Lower leg skin (tissue), 3 donors: ENCODE results near the gene ODAD2.

Experiments used
- POLR2A ChIP-seq, 2 donors: fragments of 450-650 bp; IDR thresholded peaks; one replicate each; pipeline ENCODE4 v1.6.1; 2016 to 2017; ENCODE audit warnings: antibody characterized with exemption in 2 of 2, mild to moderate bottlenecking in 1 of 2, moderate library complexity in 1 of 2
- TF ChIP-seq, protein P1 (sequence below), 3 donors: fragments of 450-650 bp; IDR thresholded peaks; one replicate each; pipeline ENCODE4 v1.5.1; 2016; ENCODE audit warnings: antibody characterized with exemption in 3 of 3, mild to moderate bottlenecking in 3 of 3, moderate library complexity in 2 of 3

DNA sequence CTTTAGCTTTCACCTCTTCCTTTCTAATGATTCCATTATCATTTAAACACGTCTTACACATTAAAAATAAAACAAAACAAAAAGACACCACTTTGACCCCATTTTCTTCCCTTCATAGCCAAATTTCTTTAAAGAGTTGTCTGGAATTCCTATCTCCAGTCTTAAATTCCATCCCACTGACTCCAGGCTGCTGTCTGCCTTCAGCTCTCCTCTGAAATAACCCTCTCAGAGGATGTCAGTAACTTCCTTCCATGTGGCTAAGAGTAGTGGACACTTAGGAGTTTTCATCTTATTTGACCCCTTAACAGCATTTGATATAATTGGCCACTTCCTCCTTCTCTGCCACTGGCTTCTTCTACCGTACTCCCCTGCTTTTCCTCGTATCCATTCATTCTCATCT lies 183.6 kb downstream of the ODAD2 start:
- TF ChIP-seq, protein P1, sequence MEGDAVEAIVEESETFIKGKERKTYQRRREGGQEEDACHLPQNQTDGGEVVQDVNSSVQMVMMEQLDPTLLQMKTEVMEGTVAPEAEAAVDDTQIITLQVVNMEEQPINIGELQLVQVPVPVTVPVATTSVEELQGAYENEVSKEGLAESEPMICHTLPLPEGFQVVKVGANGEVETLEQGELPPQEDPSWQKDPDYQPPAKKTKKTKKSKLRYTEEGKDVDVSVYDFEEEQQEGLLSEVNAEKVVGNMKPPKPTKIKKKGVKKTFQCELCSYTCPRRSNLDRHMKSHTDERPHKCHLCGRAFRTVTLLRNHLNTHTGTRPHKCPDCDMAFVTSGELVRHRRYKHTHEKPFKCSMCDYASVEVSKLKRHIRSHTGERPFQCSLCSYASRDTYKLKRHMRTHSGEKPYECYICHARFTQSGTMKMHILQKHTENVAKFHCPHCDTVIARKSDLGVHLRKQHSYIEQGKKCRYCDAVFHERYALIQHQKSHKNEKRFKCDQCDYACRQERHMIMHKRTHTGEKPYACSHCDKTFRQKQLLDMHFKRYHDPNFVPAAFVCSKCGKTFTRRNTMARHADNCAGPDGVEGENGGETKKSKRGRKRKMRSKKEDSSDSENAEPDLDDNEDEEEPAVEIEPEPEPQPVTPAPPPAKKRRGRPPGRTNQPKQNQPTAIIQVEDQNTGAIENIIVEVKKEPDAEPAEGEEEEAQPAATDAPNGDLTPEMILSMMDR (IDR thresholded peaks at IDR 0.05) = no peak
- no peak for TF ChIP-seq POLR2A (IDR thresholded peaks at IDR 0.05)
